ENCODE data around the gene GEMIN7. TPM values are rescaled to one million over a fixed set of nuclear protein-coding genes. Genes with fewer than 3 reads are reported as not detected.
A peak's percentile ranks its signal among the peaks of the same experiment; 100 is the strongest.

The GEMIN7 gene
- total RNA-seq, 1 donor from 2014 or later = 63.6 TPM

DNA sequence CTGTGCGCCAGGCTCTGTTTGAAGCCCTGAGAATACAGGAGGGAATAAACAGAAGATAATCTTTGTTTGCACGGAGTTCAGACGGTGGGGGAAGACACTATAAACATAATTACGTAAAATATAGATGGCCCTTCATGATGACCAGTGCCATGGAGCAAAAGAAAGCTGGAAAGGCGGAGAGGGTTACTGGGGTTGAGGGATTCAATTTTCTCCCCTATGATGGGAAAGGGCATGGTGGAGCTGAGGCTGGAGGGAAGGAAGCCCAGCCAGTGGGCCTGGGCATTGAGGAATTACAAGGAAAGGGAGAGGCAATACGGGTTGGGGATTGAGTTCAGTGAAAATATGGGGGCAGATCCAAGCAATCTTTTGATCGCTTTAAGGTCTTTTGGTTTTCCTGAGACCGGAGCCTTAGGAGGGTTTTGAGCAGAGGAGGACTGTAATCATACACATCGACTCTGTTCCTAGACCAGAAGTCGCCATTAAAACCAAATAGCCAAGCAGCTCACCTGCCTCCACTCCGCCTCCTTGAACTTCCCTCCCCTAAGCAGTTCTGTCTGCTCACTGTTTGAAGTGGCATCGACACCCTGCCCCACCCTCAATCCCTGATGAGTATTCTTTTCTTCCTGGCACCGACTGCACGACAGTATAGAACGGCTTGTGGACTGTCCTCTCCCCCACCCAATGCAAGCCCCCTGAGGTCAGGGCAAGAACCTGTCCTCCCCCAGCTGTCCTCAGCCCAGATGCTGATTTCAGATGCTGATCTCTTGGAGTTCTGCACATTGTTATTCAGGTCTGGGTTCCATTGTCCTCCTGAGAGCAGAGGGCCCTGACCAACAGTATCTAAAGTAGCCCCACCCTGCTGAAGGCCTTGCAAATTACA is 2.0 kb upstream of the GEMIN7 start:
- no peak for TF ChIP-seq CTCF (IDR thresholded peaks at IDR 0.05; ENCODE audit: insufficient read depth, low read length, poor library complexity, severe bottlenecking)
- no peak for DNase-seq (ENCODE audit: low read depth)
- peaks cover 1% of the 10 kb centered on the region for H3K36me3 ChIP-seq (ENCODE audit: control insufficient read depth, insufficient read depth, low read length)
- no peaks in the 10 kb centered on the region for H3K27me3 ChIP-seq (ENCODE audit: control insufficient read depth, insufficient read depth, low read length)
- peak overlapping the region; percentile 45 for H3K4me3 ChIP-seq (ENCODE audit: low read depth, low read length)

DNA sequence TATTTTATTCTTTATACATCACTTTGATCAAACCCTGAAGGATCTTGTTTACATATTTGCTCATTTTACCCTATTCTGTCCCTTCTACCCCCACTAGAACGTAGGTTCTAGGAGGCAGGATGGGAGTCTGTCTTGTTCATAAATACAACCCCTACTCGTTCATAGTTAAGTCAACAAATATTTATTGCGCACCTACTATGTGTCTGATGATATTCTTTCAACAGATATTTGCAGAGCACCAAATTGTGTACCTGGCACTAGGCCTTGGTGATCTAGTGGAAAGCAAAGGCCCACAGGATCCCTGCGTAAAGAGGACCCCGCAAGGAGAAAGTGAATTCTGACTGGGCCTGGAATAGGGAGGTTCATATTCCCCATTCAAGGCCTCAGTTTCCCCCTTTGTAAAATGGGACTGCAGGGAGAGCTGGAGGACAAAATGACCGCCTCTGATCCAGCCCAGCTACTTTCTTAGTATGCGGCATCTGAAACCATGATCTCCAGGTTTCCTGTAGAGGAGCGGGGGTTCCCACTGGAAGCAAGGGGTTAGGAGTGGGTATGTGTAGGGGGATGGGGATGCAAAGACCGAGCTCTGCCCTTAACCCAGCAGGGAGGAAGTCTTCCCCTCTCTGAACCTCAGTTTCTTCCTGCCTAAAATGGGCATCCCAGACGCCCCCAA is 534 bp upstream of the GEMIN7 start:
- no peak for DNase-seq (ENCODE audit: low read depth)
- Histone ChIP-seq H3K27me3 (ENCODE audit: control insufficient read depth, insufficient read depth, low read length) (no peaks in the 10 kb centered on the region), H3K4me3 (ENCODE audit: low read depth, low read length) (peak overlapping the region; percentile 99), H3K36me3 (ENCODE audit: control insufficient read depth, insufficient read depth, low read length) (peaks cover 1% of the 10 kb centered on the region)
- TF ChIP-seq CTCF (IDR thresholded peaks at IDR 0.05; ENCODE audit: insufficient read depth, low read length, poor library complexity, severe bottlenecking) = no peak

GRCh38 chr19:45079911-45080370 is 881 bp downstream of the GEMIN7 start:
- peak overlapping the region; percentile 99 for H3K4me3 ChIP-seq (ENCODE audit: low read depth, low read length)
- TF ChIP-seq CTCF (IDR thresholded peaks at IDR 0.05; ENCODE audit: insufficient read depth, low read length, poor library complexity, severe bottlenecking) = no peak
- no peak for DNase-seq (ENCODE audit: low read depth)
- H3K36me3 ChIP-seq (ENCODE audit: control insufficient read depth, insufficient read depth, low read length) = peaks cover 1% of the 10 kb centered on the region
- H3K27me3 ChIP-seq (ENCODE audit: control insufficient read depth, insufficient read depth, low read length) = no peaks in the 10 kb centered on the region

DNA sequence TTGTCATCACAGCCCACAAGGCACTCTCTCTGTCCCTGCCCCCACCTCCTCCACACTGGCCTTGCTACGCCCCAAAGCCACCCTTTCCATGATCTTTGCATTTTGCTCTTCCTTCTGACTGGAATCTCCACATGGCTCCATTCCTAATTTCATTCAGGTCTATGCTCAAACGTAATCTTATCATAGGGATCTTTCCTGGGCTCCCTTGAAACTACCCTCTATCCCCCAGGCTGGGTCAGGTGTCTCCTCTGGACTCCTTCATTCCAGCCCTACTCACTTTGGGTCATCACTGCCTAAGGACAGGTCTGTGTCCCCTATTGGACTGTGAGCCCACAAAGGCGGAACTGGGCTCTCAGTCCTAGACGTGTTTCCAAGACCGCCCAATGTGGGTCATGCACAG is 3.1 kb downstream of the GEMIN7 start:
- no peak for TF ChIP-seq CTCF (IDR thresholded peaks at IDR 0.05; ENCODE audit: insufficient read depth, low read length, poor library complexity, severe bottlenecking)
- H3K27me3 ChIP-seq (ENCODE audit: control insufficient read depth, insufficient read depth, low read length) = no peaks in the 10 kb centered on the region
- peaks cover 1% of the 10 kb centered on the region for H3K36me3 ChIP-seq (ENCODE audit: control insufficient read depth, insufficient read depth, low read length)
- no peak overlapping the region for H3K4me3 ChIP-seq (ENCODE audit: low read depth, low read length)
- no peak for DNase-seq (ENCODE audit: low read depth)

DNA sequence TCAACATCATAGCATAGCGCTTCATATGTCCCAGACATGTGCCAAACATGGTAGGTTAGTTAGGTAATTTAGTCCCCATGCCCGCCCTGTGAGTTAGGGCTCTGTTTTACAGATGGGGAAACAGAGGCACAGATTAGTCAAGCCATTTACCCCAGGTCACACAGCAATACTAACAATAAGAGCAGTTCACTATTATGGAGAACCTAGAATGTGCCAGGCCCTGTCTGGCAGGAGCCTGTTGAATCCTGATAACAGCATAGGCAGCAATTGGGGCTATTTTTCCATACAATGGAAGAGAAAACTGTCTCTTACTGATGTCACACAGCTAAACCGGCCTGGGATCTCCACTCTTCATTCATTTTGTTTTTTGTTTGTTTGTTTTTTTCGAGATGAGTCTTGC is 7.4 kb downstream of the GEMIN7 start:
- Histone ChIP-seq H3K4me3 (ENCODE audit: low read depth, low read length) (no peak overlapping the region), H3K27me3 (ENCODE audit: control insufficient read depth, insufficient read depth, low read length) (no peaks in the 10 kb centered on the region), H3K36me3 (ENCODE audit: control insufficient read depth, insufficient read depth, low read length) (peaks cover 3% of the 10 kb centered on the region)
- DNase-seq (ENCODE audit: low read depth) = no peak
- TF ChIP-seq CTCF (IDR thresholded peaks at IDR 0.05; ENCODE audit: insufficient read depth, low read length, poor library complexity, severe bottlenecking) = no peak
